Measurements from ENCODE around the gene TMEM144. TPM values are rescaled to one million over a fixed set of nuclear protein-coding genes. Genes with fewer than 3 reads are reported as not detected.
A peak's percentile ranks its signal among the peaks of the same experiment; 100 is the strongest.

The TMEM144 gene
- total RNA-seq, 1 donor: 5.6 TPM

- H3K4me3 ChIP-seq (ENCODE audit: low read depth, low read length): peak overlapping the region; percentile 73
- TF ChIP-seq CTCF (IDR thresholded peaks at IDR 0.05; ENCODE audit: insufficient read depth, low read length): no peak
- DNase-seq (ENCODE audit: low read depth): no peak
Measured at GRCh38 chr4:158168606-158169005, 41.7 kb upstream of the TMEM144 start.

- TF ChIP-seq CTCF (IDR thresholded peaks at IDR 0.05; ENCODE audit: insufficient read depth, low read length): no peak
- peak; percentile 41 for DNase-seq (ENCODE audit: low read depth)
- peak overlapping the region; percentile 73 for H3K4me3 ChIP-seq (ENCODE audit: low read depth, low read length)
Measured at GRCh38 chr4:158169506-158169905, 40.8 kb upstream of the TMEM144 start.

- peak; percentile 75 for DNase-seq (ENCODE audit: low read depth)
Measured at GRCh38 chr4:158169931-158170690, 40.2 kb upstream of the TMEM144 start.

GRCh38 chr4:158170691-158171561 lies 39.4 kb upstream of the TMEM144 start:
- peak; percentile 64 for DNase-seq (ENCODE audit: low read depth)
- TF ChIP-seq CTCF (IDR thresholded peaks at IDR 0.05; ENCODE audit: insufficient read depth, low read length): peak; percentile 56
- peak overlapping the region; percentile 73 for H3K4me3 ChIP-seq (ENCODE audit: low read depth, low read length)

More at GRCh38 chr4:158169931-158170690, 40.2 kb upstream of the TMEM144 start:
- H3K4me3 ChIP-seq (ENCODE audit: low read depth, low read length): peak overlapping the region; percentile 73
- no peak for TF ChIP-seq CTCF (IDR thresholded peaks at IDR 0.05; ENCODE audit: insufficient read depth, low read length)

- peak; percentile 87 for DNase-seq (ENCODE audit: low read depth)
- peak within 1 kb of the TSS; percentile 73 for H3K4me3 ChIP-seq (ENCODE audit: low read depth, low read length)
- peak; percentile 68 for TF ChIP-seq CTCF (IDR thresholded peaks at IDR 0.05; ENCODE audit: insufficient read depth, low read length)
Measured at GRCh38 chr4:158172261-158173258, 37.7 kb upstream of the TMEM144 start, which contains the start of gene GASK1B. TSS of gene GASK1B (minus strand) at chr4:158173025. CDS start at chr4:158171375, 1,650 bp downstream.

- H3K4me3 ChIP-seq (ENCODE audit: low read depth, low read length): no peak overlapping the region
- no peak for TF ChIP-seq CTCF (IDR thresholded peaks at IDR 0.05; ENCODE audit: insufficient read depth, low read length)
- peak; percentile 52 for DNase-seq (ENCODE audit: low read depth)
Measured at GRCh38 chr4:158176108-158176507, 34.2 kb upstream of the TMEM144 start.

All from fibroblast of the aortic adventitia (primary cell).